ENCODE measurements around the gene DLGAP1.
A peak's percentile ranks its signal among the peaks of the same experiment; 100 is the strongest.

DLGAP1 gene

GRCh38 chr18:3585656-3586509, 869.2 kb downstream of the DLGAP1 start:
- peak; percentile 71 for TF ChIP-seq NFIC (IDR thresholded peaks at IDR 0.05)
- no peak for TF ChIP-seq REST (IDR thresholded peaks at IDR 0.05; ENCODE audit: low read depth)
- TF ChIP-seq MAX (IDR thresholded peaks at IDR 0.05), result peak; percentile 44; the same call in 1 of the 2 replicates
- TF ChIP-seq FOXM1 (IDR thresholded peaks at IDR 0.05; ENCODE audit: borderline replicate concordance, low read depth), result no peak
- no peak for TF ChIP-seq CREB1 (IDR thresholded peaks at IDR 0.05; ENCODE audit: low read depth)
- peak; percentile 42; the same call in 1 of the 2 replicates for TF ChIP-seq TCF12 (IDR thresholded peaks at IDR 0.05; ENCODE audit: low read depth)
- TF ChIP-seq TAF1 (IDR thresholded peaks at IDR 0.05; ENCODE audit: low read depth), result no peak
- peak; percentile 56; the same call in 1 of the 2 replicates for TF ChIP-seq TEAD4 (IDR thresholded peaks at IDR 0.05)
- TF ChIP-seq USF1 (IDR thresholded peaks at IDR 0.05), result 0 out of 2 replicates have a peak, but pooled peaks have one; percentile 3
- TF ChIP-seq EGR1 (IDR thresholded peaks at IDR 0.05), result no peak
- peak; percentile 93 for TF ChIP-seq RAD21 (IDR thresholded peaks at IDR 0.05; ENCODE audit: low read depth)
- TF ChIP-seq CEBPB (IDR thresholded peaks at IDR 0.05), result peak; percentile 51; the same call in 1 of the 2 replicates
- TF ChIP-seq ZBTB7A (IDR thresholded peaks at IDR 0.05; ENCODE audit: low read depth), result no peak
- TF ChIP-seq YY1 (IDR thresholded peaks at IDR 0.05; ENCODE audit: low read depth), result no peak
- TF ChIP-seq EP300 (IDR thresholded peaks at IDR 0.05; ENCODE audit: borderline replicate concordance), result peak; percentile 44; the same call in 1 of the 2 replicates

GRCh38 chr18:3584897-3585460, 870.1 kb downstream of the DLGAP1 start:
- TF ChIP-seq NFIC (IDR thresholded peaks at IDR 0.05), result no peak
- no peak for TF ChIP-seq TCF12 (IDR thresholded peaks at IDR 0.05; ENCODE audit: low read depth)
- TF ChIP-seq USF1 (IDR thresholded peaks at IDR 0.05), result no peak
- no peak for TF ChIP-seq FOXM1 (IDR thresholded peaks at IDR 0.05; ENCODE audit: borderline replicate concordance, low read depth)
- TF ChIP-seq CEBPB (IDR thresholded peaks at IDR 0.05), result no peak
- no peak for TF ChIP-seq CREB1 (IDR thresholded peaks at IDR 0.05; ENCODE audit: low read depth)
- no peak for TF ChIP-seq MAX (IDR thresholded peaks at IDR 0.05)
- TF ChIP-seq ZBTB7A (IDR thresholded peaks at IDR 0.05; ENCODE audit: low read depth), result no peak
- TF ChIP-seq YY1 (IDR thresholded peaks at IDR 0.05; ENCODE audit: low read depth), result no peak
- no peak for TF ChIP-seq EP300 (IDR thresholded peaks at IDR 0.05; ENCODE audit: borderline replicate concordance)
- TF ChIP-seq RAD21 (IDR thresholded peaks at IDR 0.05; ENCODE audit: low read depth), result no peak
- no peak for TF ChIP-seq TAF1 (IDR thresholded peaks at IDR 0.05; ENCODE audit: low read depth)
- TF ChIP-seq EGR1 (IDR thresholded peaks at IDR 0.05), result no peak
- no peak for TF ChIP-seq TEAD4 (IDR thresholded peaks at IDR 0.05)
- TF ChIP-seq REST (IDR thresholded peaks at IDR 0.05; ENCODE audit: low read depth), result no peak

- TF ChIP-seq EGR1 (IDR thresholded peaks at IDR 0.05) (no peak), EP300 (IDR thresholded peaks at IDR 0.05; ENCODE audit: borderline replicate concordance) (no peak), MAX (IDR thresholded peaks at IDR 0.05) (no peak)
Observed at GRCh38 chr18:3584266-3584861, 870.7 kb downstream of the DLGAP1 start.

GRCh38 chr18:3583873-3584247, 871.2 kb downstream of the DLGAP1 start:
- TF ChIP-seq TCF12 (IDR thresholded peaks at IDR 0.05; ENCODE audit: low read depth), result no peak
- TF ChIP-seq EP300 (IDR thresholded peaks at IDR 0.05; ENCODE audit: borderline replicate concordance), result no peak
- no peak for TF ChIP-seq REST (IDR thresholded peaks at IDR 0.05; ENCODE audit: low read depth)

Data from Ishikawa (cell line).